Measurements from ENCODE around the gene CST6. TPM values are rescaled to one million over a fixed set of nuclear protein-coding genes. Genes with fewer than 3 reads are reported as not detected.

Gene CST6
- total RNA-seq, 4 donors from 2014 or later, result not detected

DNA sequence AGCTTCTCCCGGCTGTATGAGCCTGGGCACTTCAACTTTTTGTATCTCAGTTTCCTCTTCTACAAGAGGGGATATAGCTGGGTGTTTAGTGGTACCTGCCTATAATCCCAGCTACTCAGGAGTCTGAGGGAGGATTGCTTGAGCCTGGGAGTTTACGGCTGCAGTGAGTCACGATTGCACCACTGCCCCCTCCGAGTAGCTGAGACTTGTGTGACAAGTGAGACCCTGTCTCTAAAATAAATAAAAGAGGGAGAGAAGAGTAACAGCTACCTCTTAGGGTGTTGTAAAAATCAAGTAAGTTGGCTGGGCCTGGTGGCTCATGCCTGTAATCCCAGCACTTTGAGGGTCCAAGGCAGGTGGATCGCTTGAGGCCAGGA is 24.5 kb downstream of the CST6 start:
- TF ChIP-seq, protein P1, sequence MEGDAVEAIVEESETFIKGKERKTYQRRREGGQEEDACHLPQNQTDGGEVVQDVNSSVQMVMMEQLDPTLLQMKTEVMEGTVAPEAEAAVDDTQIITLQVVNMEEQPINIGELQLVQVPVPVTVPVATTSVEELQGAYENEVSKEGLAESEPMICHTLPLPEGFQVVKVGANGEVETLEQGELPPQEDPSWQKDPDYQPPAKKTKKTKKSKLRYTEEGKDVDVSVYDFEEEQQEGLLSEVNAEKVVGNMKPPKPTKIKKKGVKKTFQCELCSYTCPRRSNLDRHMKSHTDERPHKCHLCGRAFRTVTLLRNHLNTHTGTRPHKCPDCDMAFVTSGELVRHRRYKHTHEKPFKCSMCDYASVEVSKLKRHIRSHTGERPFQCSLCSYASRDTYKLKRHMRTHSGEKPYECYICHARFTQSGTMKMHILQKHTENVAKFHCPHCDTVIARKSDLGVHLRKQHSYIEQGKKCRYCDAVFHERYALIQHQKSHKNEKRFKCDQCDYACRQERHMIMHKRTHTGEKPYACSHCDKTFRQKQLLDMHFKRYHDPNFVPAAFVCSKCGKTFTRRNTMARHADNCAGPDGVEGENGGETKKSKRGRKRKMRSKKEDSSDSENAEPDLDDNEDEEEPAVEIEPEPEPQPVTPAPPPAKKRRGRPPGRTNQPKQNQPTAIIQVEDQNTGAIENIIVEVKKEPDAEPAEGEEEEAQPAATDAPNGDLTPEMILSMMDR (IDR thresholded peaks at IDR 0.05; ENCODE audit: low read depth), result no peak

DNA sequence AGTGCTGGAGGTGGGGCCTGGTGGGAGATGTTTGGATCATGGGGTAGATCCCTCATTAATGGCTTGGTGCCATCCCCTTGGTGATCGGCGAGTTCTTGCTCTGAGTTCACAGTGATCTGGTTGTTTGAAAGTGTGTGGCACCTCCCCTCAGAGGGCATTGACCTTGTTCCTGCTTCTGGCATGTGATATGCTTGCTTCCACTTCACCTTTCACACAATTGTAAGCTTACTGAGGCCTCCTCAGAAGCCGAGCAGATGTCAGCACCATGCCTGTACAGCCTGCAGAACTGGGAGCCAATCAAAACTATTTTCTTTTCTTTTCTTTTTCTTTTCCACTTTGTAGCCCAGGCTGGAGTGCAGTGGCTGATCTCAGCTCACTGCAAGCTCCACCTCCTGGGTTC is 25.5 kb downstream of the CST6 start:
- TF ChIP-seq, protein P1 (IDR thresholded peaks at IDR 0.05; ENCODE audit: low read depth), result no peak

DNA sequence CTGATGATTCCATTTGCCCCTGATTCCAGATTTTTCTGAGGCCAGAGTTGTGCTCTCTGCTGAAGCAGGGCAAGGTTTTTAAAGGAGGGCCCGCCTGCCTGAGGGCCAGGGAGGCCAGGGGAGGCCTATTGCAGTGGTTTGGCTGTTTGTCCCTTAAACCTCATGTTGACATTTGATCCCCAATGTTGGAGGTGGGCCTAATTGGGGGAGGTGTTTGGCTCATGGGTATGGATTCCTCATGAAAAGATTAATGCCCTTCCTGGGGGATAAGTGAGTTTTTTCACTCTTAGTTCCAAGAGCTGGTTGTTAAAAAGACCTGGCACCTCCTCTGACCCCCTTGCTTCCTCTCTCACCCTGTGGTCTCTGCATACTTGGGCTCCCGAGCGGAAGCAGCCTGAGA is 28.0 kb downstream of the CST6 start:
- TF ChIP-seq, protein P1 (IDR thresholded peaks at IDR 0.05; ENCODE audit: low read depth), result no peak

DNA sequence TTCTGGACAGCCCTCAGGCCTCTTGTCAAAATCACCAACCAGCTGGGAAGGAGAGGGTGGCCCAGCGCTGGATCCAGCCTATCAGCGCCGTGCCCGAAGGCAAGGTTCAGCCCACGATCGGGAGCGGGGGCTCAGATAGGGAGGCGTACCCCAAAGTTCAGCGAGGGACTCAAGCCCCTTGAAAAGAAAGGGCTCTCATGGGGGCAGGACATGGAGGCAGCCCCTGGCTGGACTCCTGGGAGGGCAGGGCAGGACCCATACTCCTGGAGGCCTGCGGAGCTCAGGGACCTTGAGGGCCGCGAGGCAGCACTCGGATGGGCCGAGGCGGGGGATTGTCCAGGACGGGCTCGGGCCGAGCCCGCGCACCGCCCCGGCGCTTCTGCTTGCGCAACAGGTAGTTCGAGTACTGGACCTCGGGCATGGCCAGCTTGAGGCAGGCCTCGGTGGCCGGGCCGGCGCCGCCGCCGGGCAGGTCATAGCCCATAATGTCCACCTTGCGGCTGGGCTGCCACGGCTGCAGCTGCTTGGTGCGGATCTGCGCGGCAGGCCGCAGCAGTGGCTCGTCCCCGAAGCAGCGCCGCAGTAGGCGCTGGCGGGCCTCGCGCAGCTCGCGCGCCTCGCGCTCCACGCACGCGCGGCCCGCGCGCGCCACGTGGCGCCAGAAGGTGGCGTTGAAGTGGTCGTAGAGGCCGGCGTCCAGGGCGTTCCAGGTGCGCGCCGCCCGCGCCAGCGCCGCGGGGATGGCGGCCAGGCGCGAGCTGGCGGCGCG is 30.6 kb downstream of the CST6 start:
- TF ChIP-seq, protein P1 (IDR thresholded peaks at IDR 0.05; ENCODE audit: low read depth), result no peak

DNA sequence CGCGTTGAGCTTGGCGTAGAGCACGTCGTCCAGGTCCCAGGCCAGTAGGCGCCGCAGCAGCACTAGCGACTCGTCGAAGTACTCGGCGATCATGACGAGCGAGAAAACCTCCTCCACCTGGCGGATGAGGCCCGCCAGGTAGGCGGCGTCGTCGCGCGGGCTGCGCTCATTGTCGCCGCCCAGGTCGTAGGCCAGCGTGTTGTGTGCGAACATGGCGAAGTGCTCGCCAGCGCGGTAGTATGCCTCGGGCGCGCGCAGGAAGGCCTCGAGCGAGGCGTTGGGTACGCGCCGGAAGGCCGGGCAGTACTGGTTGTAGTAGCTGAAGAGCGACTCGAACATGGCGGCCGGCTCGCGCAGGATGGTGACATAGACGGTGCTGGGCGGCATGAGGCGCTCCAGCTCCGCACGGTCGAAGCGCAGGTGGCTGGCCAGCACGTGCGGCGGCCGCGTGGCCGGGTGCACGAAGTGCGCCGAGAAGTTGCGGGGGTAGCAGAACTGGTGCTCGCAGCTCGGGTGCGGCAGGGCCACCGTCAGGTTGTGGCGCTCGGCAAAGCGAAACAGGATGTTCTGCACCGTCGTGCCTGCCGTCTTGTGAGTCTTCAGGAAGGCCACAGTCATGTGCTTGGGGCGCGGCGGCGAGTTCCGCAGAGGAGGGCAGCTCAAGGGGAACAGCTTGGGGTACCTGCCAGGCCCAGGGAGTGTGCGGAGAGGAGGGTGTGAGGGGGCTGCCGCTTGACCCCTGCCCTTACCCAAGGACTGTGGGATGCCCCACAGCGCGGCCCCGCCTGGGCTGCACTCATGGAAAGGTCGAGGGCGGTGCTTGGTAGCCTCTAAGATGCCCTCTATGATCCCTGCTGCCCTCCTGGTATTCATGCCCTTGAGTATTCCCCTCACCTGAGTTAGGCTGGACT is 31.4 kb downstream of the CST6 start:
- TF ChIP-seq, protein P1 (IDR thresholded peaks at IDR 0.05; ENCODE audit: low read depth), result no peak

DNA sequence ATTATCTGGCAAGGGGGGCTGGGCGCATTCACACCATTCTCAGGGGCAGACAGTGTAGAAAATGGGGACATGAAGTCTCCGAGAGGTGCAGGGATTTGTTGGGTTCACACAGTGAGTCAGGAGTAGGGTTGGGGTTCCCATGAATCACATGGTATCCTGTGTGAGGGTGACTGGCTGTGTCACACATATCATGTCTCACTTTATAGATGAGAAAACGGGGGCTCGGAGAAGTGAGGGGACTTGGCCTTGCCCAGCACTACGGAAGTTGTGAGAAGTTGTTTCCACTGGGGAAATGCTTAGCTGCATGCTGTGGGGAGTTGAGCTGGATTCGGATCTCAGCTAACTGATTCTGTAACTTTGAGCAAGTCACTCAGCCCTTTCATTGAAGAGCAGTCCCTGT is 32.9 kb downstream of the CST6 start:
- TF ChIP-seq, protein P1 (IDR thresholded peaks at IDR 0.05; ENCODE audit: low read depth), result no peak

DNA sequence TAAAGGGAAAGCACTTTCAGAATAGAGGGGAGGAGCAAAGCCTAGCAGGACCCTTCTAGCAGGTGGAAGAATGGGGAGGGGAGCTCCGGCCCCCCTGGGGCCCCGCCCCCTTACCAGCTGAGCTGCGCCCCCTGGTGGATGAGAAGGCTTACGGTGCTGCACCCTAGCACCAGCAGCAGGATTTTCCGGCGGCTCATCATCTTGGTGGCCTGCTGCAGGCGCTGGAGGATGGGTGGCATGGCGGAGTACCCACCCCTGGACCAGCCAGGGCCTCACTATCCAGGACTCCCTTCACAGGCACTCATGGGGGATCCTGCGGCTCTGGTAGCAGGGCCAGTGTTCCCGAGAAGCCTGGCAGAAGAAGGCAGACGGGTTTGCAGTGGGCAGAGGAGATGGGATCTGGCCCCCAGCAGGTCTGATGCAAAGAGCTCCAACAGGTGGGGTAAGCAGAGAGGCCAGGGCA is 33.4 kb downstream of the CST6 start:
- TF ChIP-seq, protein P1 (IDR thresholded peaks at IDR 0.05; ENCODE audit: low read depth), result no peak
